Osteoblast (primary cell): ENCODE results near the gene RPS21. TPM values are rescaled to one million over a fixed set of nuclear protein-coding genes. Genes with fewer than 3 reads are reported as not detected.

Source experiments
- DNase-seq: peaks from one replicate; pipeline ENCODE4 v3.0.0; 2011; ENCODE audit warnings: low spot score, mixed read lengths; ENCODE audit not compliant: insufficient read length; ENCODE audit errors: missing footprints
- H2AFZ ChIP-seq: 2 replicates; pipeline ENCODE4 v1.6.0; 2011; ENCODE audit warnings: mild to moderate bottlenecking, low read length
- H3K27ac ChIP-seq: 2 replicates; pipeline ENCODE4 v1.5.1; 2011; ENCODE audit warnings: mild to moderate bottlenecking, low read depth, low read length, moderate library complexity
- H3K27me3 ChIP-seq: 2 replicates; pipeline ENCODE4 v1.6.0; 2012; ENCODE audit warnings: mild to moderate bottlenecking, control low read depth, inconsistent platforms, low read length, moderate library complexity; ENCODE audit not compliant: insufficient read depth
- H3K36me3 ChIP-seq: 2 replicates; pipeline ENCODE4 v1.5.1; 2011; ENCODE audit warnings: mild to moderate bottlenecking, low read length, control low read depth, moderate library complexity; ENCODE audit not compliant: insufficient read depth
- H3K4me1 ChIP-seq: 2 replicates; pipeline ENCODE4 v1.5.1; 2011; ENCODE audit warnings: mild to moderate bottlenecking, low read length, control low read depth, moderate library complexity; ENCODE audit not compliant: insufficient read depth
- H3K4me2 ChIP-seq: 2 replicates; pipeline ENCODE4 v1.6.0; 2011; ENCODE audit warnings: mild to moderate bottlenecking, low read length; ENCODE audit not compliant: insufficient read depth
- H3K4me3 ChIP-seq: fragments of 200-600 bp; sonication (generic); 3 replicates; pipeline ENCODE4 v1.5.1; 2012; ENCODE audit warnings: mild to moderate bottlenecking, low read length, inconsistent platforms; ENCODE audit not compliant: insufficient read depth
- H3K79me2 ChIP-seq: 2 replicates; pipeline ENCODE4 v1.6.0; 2012; ENCODE audit warnings: mild to moderate bottlenecking, low read length, control low read depth, inconsistent platforms; ENCODE audit not compliant: insufficient read depth
- H3K9me3 ChIP-seq: 2 replicates; pipeline ENCODE4 v1.5.1; 2011; ENCODE audit warnings: low read depth, low read length, control low read depth
- H4K20me1 ChIP-seq: 2 replicates; pipeline ENCODE4 v1.6.0; 2012; ENCODE audit warnings: mild to moderate bottlenecking, low read length, control low read depth; ENCODE audit not compliant: insufficient read depth
- total RNA-seq: library from RNA; depleted of rRNA; stranded (reverse); fragments of >200 nt; gene quantifications from 2 replicates; pipeline ENCODE4 v1.2.3, GENCODE V29; 2012
- TF ChIP-seq, protein P1 (sequence below): IDR thresholded peaks from 2 replicates; pipeline ENCODE4 v1.5.1; 2011; ENCODE audit warnings: mild to moderate bottlenecking, low read depth, low read length, moderate library complexity; ENCODE audit errors: extremely low read depth

RPS21 gene
- total RNA-seq, 1 donor: 460 TPM

- TF ChIP-seq, protein P1, sequence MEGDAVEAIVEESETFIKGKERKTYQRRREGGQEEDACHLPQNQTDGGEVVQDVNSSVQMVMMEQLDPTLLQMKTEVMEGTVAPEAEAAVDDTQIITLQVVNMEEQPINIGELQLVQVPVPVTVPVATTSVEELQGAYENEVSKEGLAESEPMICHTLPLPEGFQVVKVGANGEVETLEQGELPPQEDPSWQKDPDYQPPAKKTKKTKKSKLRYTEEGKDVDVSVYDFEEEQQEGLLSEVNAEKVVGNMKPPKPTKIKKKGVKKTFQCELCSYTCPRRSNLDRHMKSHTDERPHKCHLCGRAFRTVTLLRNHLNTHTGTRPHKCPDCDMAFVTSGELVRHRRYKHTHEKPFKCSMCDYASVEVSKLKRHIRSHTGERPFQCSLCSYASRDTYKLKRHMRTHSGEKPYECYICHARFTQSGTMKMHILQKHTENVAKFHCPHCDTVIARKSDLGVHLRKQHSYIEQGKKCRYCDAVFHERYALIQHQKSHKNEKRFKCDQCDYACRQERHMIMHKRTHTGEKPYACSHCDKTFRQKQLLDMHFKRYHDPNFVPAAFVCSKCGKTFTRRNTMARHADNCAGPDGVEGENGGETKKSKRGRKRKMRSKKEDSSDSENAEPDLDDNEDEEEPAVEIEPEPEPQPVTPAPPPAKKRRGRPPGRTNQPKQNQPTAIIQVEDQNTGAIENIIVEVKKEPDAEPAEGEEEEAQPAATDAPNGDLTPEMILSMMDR: no peak
- Histone ChIP-seq H3K4me1 (no peaks in the 10 kb centered on the region), H3K36me3 (no peaks in the 10 kb centered on the region), H3K27me3 (no peaks in the 10 kb centered on the region), H4K20me1 (peaks cover 2% of the 10 kb centered on the region), H3K27ac (no peak overlapping the region), H3K4me2 (no peak overlapping the region), H3K79me2 (peaks cover 14% of the 10 kb centered on the region), H2AFZ (no peak overlapping the region), H3K4me3 (no peak overlapping the region), H3K9me3 (no peaks in the 10 kb centered on the region)
- no peak for DNase-seq
Observed at GRCh38 chr20:62401331-62401779, 14.5 kb downstream of the RPS21 start.

- H3K4me2 ChIP-seq: no peak overlapping the region
- DNase-seq: no peak
- TF ChIP-seq, protein P1: no peak
Observed at GRCh38 chr20:62402456-62403150, 15.7 kb downstream of the RPS21 start.

DNA sequence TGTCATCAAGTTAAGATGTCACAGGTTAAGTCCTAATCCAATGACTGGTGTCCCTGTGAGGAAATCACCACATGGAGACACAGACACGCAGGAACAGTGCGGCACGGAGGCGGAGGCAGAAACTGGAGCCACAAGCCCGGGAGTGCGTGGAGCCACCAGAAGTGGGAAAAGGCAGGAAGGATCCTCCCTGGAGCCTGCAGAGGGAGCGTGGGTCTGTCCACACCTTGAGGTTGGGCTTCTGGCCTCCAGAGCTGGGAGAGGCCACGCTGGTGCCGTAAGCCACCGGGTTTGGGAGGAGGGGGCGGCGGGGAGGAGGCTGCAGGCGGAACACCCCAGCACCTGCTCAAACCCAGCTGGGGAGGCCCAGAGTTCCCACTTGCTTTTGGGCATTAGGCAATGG is 16.4 kb downstream of the RPS21 start:
- Histone ChIP-seq H3K27me3 (no peaks in the 10 kb centered on the region), H4K20me1 (peaks cover 2% of the 10 kb centered on the region), H3K4me1 (peaks cover 3% of the 10 kb centered on the region), H2AFZ (no peak overlapping the region), H3K27ac (no peak overlapping the region), H3K36me3 (no peaks in the 10 kb centered on the region), H3K4me3 (no peak overlapping the region), H3K79me2 (peaks cover 18% of the 10 kb centered on the region), H3K4me2 (no peak overlapping the region), H3K9me3 (no peaks in the 10 kb centered on the region)
- TF ChIP-seq, protein P1: no peak
- DNase-seq: no peak

More at GRCh38 chr20:62402456-62403150, 15.7 kb downstream of the RPS21 start:
- H3K79me2 ChIP-seq: peaks cover 18% of the 10 kb centered on the region
- H3K4me3 ChIP-seq: no peak overlapping the region
- peaks cover 2% of the 10 kb centered on the region for H4K20me1 ChIP-seq
- no peak overlapping the region for H2AFZ ChIP-seq
- H3K36me3 ChIP-seq: no peaks in the 10 kb centered on the region
- H3K27me3 ChIP-seq: no peaks in the 10 kb centered on the region
- no peak overlapping the region for H3K27ac ChIP-seq
- peaks cover 3% of the 10 kb centered on the region for H3K4me1 ChIP-seq
- H3K9me3 ChIP-seq: no peaks in the 10 kb centered on the region

DNA sequence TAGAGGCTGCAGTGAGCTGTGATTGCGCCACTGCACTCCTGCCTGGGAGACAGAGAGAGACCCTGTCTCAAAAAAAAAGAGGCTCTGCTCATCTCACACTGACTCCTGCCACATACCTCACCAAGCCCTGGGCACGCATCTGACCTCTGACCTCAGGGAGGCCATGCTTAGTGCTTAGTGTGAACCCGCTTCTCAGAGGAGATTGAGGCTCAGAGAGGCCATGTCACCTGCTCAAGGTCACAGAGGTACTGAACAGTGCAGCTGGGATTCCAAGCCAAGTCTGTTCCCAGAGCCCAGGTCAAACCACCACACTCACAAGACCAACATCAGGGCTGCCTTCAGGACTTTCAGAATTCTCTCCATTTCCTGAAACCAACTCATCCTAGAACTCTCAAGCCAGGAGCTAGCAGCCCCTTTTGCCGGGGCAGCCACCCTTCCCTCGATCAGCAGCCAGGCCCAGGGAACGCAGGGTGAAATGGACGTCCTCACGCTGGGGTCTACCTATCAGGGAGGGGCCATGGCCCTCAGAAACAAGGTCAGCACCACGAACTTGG is 17.3 kb downstream of the RPS21 start:
- no peak overlapping the region for H3K4me2 ChIP-seq
- TF ChIP-seq, protein P1: no peak
- H3K27ac ChIP-seq: no peak overlapping the region

More for the DNA sequence above, 17.3 kb downstream of the RPS21 start:
- Histone ChIP-seq H2AFZ (no peak overlapping the region), H3K4me3 (no peak overlapping the region), H3K36me3 (no peaks in the 10 kb centered on the region), H3K4me1 (peaks cover 3% of the 10 kb centered on the region), H3K27me3 (no peaks in the 10 kb centered on the region), H3K9me3 (no peaks in the 10 kb centered on the region), H4K20me1 (peaks cover 2% of the 10 kb centered on the region), H3K79me2 (peaks cover 18% of the 10 kb centered on the region)
- DNase-seq: no peak
